IPS-18c (cell line): ENCODE data around the gene ILK.

ENCODE experiments used
- H3K4me3 ChIP-seq: 2 replicates; pipeline ENCODE4 v1.7.0; 2013; ENCODE audit warnings: low read depth, mild to moderate bottlenecking, low read length, moderate library complexity; ENCODE audit not compliant: insufficient read depth
- H3K9me3 ChIP-seq: one replicate; pipeline ENCODE4 v1.6.1; 2013; ENCODE audit warnings: mild to moderate bottlenecking, low read length, moderate library complexity; ENCODE audit not compliant: control insufficient read depth, insufficient read depth

The ILK gene

DNA sequence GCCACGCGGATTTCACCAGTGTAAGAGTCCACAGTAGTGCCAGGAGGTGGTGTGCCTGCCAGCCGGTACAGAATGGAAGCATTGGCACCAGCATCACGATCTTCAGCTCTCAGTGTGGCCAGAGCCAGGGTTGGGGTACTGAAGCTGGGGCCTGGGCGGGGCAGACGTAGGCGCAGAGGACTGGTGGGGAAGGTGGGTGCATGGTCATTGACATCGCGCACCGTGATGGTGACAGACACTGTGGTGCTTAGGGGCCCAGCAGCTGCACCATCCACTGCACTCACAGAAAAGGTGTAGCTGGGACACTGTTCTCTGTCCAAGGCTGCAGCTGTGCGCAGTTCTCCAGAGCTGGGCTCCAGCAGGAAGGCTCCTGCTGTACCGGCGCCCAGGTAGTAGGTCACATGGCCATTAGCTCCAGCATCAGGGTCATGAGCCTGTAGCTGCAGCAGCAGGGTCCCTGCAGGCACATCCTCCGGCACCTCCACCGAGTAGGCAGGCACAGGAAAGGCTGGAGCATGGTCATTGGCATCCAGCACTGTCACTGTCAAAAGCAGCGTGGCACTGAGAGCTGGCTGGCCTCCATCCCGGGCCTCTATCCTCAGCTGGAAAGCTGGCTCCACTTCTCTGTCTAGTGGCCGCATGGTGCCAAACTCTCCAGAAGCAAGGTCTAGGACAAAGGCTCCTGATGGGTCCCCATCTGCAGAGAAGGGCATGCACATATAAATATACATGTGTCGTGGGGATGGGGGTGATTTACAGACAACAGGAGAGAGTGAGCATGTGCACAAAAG is 23.6 kb downstream of the ILK start:
- Histone ChIP-seq H3K9me3 (no peaks in the 10 kb centered on the region), H3K4me3 (no peak overlapping the region)

GRCh38 chr11:6627762-6628241 is 24.2 kb downstream of the ILK start:
- Histone ChIP-seq H3K4me3 (no peak overlapping the region), H3K9me3 (no peaks in the 10 kb centered on the region)

DNA sequence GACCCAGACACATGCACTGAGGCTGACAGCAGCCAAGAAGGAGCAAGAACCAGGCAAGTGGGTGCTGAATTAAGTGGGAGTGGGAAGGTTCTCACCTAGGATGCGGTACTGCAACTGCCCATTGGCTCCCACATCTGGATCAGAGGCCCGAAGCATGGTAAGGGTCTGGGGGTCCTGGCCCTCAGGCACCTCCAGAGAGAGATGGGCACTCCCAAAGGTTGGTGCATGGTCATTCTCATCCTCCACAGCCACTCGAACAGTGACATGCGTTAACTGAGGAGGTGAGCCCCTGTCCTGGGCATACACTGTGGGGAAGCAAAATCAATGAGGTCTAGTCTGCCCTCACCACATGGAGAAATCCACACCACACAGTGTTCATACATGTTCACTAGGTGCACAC is 25.0 kb downstream of the ILK start:
- Histone ChIP-seq H3K4me3 (no peak overlapping the region), H3K9me3 (no peaks in the 10 kb centered on the region)

GRCh38 chr11:6629573-6629891 is 26.0 kb downstream of the ILK start:
- no peak overlapping the region for H3K4me3 ChIP-seq
- H3K9me3 ChIP-seq, result no peaks in the 10 kb centered on the region

- Histone ChIP-seq H3K4me3 (no peak overlapping the region), H3K9me3 (no peaks in the 10 kb centered on the region)
Measured at GRCh38 chr11:6629892-6630631, 26.5 kb downstream of the ILK start.

DNA sequence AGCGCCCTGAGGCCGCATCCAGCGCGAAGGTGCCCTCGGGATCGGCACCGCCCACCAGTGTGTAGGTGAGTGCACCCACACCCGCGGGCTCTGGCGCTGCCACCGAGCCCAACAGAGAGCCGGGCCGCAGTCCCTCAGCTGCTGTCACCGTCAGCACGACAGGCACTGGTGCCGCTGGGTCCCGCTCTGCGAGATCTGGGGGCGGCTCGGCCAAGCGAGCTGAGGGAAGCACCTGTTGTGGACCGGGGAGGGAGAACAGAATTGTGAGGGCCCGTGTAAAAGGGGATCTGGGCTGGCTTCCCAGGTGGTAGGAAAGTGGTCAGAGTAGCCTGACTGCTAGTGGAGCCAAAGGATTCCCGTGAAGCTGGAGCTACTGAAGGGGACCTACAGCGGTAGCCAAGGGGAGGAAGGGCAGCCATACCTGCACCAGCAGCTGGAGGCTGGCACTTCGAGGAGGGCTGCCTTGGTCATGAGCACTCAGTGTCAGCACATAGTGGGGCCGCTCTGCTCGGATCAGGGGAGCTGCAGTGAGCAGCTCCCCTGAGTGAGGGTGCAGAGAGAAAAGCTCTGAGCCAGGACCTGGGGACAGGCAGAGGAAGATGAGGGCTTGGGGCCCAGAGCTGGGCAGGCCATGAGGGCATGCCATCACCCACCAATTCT is 27.2 kb downstream of the ILK start:
- Histone ChIP-seq H3K9me3 (no peaks in the 10 kb centered on the region), H3K4me3 (no peak overlapping the region)

DNA sequence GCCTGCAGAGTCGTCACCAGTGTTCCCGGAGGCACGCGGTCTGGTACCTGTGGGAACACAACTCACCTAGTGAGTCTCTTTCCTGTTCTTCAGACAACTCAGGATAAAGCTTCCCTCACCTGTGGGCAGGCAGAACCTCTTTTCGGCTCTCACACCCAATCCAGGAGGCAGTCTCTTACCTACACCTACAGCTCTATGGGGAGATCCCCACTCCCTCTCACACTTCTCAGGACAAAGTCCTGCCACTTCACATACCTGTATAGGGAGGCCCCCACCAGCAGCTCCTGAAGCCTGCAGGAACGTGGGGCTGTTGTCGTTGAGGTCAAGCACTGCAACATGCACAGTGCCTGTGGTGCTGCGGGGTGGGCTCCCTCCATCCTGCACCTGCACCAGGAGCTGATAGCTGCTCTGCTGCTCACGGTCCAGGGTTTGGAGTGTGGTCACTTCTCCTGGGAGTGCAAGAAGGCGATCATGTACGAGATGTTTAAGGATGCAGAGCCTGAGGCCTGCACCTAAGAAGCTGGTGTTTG is 27.9 kb downstream of the ILK start:
- no peaks in the 10 kb centered on the region for H3K9me3 ChIP-seq
- H3K4me3 ChIP-seq, result no peak overlapping the region

GRCh38 chr11:6632116-6633073 is 28.8 kb downstream of the ILK start:
- Histone ChIP-seq H3K9me3 (no peaks in the 10 kb centered on the region), H3K4me3 (no peak overlapping the region)

- Histone ChIP-seq H3K9me3 (no peaks in the 10 kb centered on the region), H3K4me3 (no peak overlapping the region)
Measured at GRCh38 chr11:6633422-6634408, 30.1 kb downstream of the ILK start.

DNA sequence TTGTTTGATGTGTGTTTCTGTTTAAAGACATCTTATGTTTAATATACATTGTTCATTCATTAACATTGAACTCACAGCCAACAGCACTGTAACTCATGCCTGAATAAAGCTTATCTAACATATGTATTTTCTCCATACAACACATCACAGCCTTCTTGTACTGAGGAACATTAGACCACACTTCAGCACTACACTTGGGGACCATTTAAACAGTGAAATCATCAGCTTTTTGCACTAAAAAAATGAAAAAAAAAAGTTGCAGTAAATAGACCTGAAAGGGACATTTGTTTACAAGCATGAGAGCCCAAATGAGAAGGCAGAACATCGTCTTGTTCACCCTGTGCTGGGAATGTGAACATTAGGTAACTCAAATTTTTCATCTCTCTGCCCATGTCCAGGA is 31.0 kb downstream of the ILK start:
- Histone ChIP-seq H3K4me3 (no peak overlapping the region), H3K9me3 (no peaks in the 10 kb centered on the region)

DNA sequence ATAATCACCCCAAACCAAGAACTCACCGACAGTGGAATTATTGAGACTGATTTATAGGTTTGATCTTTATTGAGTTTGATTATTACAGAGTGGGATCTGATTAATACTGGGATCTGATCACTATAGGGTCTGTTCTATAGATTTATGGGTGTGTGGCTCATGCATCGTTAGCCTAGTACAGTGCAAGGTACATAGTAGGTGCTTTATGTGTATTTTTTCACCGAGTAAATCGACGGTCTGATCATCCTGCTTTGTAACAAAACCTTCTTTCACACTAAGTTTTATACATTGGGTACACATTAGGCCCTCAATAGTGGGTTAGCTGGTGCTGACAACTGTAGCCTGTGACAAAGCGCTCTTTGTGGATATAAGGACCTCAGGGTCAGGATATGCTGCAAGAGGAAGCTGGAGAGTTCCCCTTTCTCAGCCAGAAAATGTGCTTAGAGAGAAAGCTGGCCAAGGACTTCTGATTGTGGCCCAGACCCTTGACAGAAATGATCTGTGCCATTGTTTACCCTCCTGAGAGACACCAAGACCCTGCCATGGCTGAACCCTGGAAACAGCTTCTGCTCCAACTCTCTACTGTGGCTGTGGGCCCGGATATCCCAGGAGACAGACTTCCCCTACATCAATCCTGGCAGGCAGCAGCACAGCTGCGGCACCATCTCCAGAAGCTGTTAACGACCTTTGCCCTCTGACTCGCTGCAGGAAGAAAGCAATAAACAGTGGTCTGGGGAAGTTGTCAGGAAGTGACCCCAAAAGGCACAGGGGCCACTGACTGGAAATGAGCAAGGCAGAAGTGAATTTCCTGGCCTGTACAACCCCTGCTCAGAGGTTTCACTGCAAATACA is 31.7 kb downstream of the ILK start:
- Histone ChIP-seq H3K4me3 (no peak overlapping the region), H3K9me3 (no peaks in the 10 kb centered on the region)

DNA sequence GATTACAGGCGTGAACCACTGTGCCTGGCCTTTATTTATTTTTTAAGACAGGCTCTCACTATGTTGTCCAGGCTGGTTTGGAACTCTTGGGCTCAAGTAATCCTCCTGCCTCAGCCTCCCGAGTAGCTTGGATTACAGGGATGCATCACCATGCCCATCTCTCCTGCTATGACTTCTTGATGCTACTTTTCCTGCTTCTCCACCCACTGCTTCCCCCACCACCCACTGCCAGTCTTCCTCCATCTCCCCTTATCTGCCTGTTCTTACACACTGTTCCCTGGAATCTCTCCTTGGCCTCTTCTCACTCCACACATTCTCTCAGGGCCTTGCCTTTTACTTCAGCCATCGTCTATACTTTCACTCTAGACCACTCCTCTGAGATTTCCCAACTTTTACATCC is 32.9 kb downstream of the ILK start:
- H3K9me3 ChIP-seq, result no peaks in the 10 kb centered on the region
- no peak overlapping the region for H3K4me3 ChIP-seq

DNA sequence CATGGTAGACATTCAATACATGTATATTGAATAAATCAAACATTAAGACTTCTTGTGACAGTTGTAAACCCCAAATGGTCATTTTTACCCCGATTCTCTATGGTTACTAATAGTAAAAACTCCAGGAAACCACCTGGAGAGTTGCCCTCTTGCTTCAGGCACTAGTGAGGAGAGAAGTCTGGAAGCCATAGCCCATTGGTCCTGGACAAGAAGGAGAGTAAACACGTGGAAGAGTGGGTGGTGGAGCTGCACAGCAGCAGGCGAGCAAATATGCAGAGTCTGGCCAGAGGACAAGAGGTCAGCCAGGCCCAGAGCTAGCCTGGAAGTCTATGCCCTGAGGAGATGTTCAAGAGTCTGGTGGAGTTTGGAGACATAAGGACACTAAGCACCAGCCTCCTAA is 34.3 kb downstream of the ILK start:
- H3K4me3 ChIP-seq, result no peak overlapping the region
- H3K9me3 ChIP-seq, result no peaks in the 10 kb centered on the region

- Histone ChIP-seq H3K9me3 (no peaks in the 10 kb centered on the region), H3K4me3 (no peak overlapping the region)
Measured at GRCh38 chr11:6638429-6638828, 34.9 kb downstream of the ILK start.
